ENCODE results near the gene CBX8.

- TF ChIP-seq PKNOX1 (IDR thresholded peaks at IDR 0.05) (no peak), FOXA1 (IDR thresholded peaks at IDR 0.05) (no peak), HDGF (IDR thresholded peaks at IDR 0.05; ENCODE audit: borderline replicate concordance) (no peak), SP1 (IDR thresholded peaks at IDR 0.05) (no peak), FOXK2 (IDR thresholded peaks at IDR 0.05) (no peak), NFRKB (IDR thresholded peaks at IDR 0.05) (no peak), ARNT (IDR thresholded peaks at IDR 0.05) (no peak), FOXM1 (IDR thresholded peaks at IDR 0.05; ENCODE audit: borderline replicate concordance) (no peak), TARDBP (IDR thresholded peaks at IDR 0.05) (peak; percentile 75), CTBP1 (IDR thresholded peaks at IDR 0.05; ENCODE audit: borderline replicate concordance) (0 out of 2 replicates have a peak, but pooled peaks have one; percentile 11), BHLHE40 (IDR thresholded peaks at IDR 0.05; ENCODE audit: borderline replicate concordance) (no peak), LEF1 (IDR thresholded peaks at IDR 0.05; ENCODE audit: borderline replicate concordance) (no peak)
Observed at GRCh38 chr17:79810130-79811010, 13.5 kb upstream of the CBX8 start.
